Measurements from ENCODE around the gene EMCN.

DNA sequence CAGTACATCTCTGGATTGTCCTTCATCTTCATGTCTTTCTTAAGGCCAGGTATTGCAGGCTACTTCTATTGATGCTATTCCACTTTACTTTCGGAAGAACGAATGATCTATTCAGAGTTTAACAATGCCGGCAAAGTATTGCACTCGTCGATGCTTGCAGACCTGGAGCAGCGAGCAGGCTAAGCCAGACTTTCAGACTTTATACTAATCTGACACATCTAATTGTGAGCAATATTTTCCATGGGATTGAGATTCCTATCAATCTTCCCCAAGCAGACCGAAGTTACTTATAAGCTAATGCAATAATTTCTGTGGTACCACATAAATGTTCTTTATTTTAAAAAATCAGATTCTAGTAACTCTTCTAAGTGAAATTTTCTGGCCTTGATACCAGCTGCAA lies 1.6 kb downstream of the EMCN start:
- TF ChIP-seq, protein P1, sequence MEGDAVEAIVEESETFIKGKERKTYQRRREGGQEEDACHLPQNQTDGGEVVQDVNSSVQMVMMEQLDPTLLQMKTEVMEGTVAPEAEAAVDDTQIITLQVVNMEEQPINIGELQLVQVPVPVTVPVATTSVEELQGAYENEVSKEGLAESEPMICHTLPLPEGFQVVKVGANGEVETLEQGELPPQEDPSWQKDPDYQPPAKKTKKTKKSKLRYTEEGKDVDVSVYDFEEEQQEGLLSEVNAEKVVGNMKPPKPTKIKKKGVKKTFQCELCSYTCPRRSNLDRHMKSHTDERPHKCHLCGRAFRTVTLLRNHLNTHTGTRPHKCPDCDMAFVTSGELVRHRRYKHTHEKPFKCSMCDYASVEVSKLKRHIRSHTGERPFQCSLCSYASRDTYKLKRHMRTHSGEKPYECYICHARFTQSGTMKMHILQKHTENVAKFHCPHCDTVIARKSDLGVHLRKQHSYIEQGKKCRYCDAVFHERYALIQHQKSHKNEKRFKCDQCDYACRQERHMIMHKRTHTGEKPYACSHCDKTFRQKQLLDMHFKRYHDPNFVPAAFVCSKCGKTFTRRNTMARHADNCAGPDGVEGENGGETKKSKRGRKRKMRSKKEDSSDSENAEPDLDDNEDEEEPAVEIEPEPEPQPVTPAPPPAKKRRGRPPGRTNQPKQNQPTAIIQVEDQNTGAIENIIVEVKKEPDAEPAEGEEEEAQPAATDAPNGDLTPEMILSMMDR (IDR thresholded peaks at IDR 0.05; ENCODE audit: insufficient read depth, low read depth, low read length): no peak
- no peak for TF ChIP-seq EZH2 (IDR thresholded peaks at IDR 0.05; ENCODE audit: insufficient read depth, low read length)
